ENCODE data around the gene MKKS. TPM values are rescaled to one million over a fixed set of nuclear protein-coding genes. Genes with fewer than 3 reads are reported as not detected.

Gene MKKS
- total and polyA plus RNA-seq, 9 of the 15 experiments (the other 6 are each of a cell fraction or from before 2014, with no cell fraction given), result 6.8 to 26.8 (median 12.0) TPM

GRCh38 chr20:10469599-10469998 is 35.6 kb upstream of the MKKS start (continued):
- TF ChIP-seq REST (IDR thresholded peaks at IDR 0.05; ENCODE audit: borderline replicate concordance) (peak; percentile 49; the same call in 1 of the 2 replicates), REST (CRISPR knock-in tag; IDR thresholded peaks at IDR 0.05; ENCODE audit: low read depth) (no peak), ZNF75A (CRISPR knock-in tag; IDR thresholded peaks at IDR 0.05) (no peak), ZNF175 (CRISPR knock-in tag; IDR thresholded peaks at IDR 0.05; ENCODE audit: low read depth) (no peak), JUNB (CRISPR knock-in tag; conservative IDR thresholded peaks at IDR 0.05) (no peak)
- TF ChIP-seq, protein P1, sequence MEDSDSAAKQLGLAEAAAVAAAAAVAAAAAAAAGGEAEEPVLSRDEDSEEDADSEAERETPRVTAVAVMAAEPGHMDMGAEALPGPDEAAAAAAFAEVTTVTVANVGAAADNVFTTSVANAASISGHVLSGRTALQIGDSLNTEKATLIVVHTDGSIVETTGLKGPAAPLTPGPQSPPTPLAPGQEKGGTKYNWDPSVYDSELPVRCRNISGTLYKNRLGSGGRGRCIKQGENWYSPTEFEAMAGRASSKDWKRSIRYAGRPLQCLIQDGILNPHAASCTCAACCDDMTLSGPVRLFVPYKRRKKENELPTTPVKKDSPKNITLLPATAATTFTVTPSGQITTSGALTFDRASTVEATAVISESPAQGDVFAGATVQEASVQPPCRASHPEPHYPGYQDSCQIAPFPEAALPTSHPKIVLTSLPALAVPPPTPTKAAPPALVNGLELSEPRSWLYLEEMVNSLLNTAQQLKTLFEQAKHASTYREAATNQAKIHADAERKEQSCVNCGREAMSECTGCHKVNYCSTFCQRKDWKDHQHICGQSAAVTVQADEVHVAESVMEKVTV (CRISPR knock-in tag; IDR thresholded peaks at IDR 0.05), result no peak; the same call in 1 of the 2 replicates
- TF ChIP-seq, protein P2, sequence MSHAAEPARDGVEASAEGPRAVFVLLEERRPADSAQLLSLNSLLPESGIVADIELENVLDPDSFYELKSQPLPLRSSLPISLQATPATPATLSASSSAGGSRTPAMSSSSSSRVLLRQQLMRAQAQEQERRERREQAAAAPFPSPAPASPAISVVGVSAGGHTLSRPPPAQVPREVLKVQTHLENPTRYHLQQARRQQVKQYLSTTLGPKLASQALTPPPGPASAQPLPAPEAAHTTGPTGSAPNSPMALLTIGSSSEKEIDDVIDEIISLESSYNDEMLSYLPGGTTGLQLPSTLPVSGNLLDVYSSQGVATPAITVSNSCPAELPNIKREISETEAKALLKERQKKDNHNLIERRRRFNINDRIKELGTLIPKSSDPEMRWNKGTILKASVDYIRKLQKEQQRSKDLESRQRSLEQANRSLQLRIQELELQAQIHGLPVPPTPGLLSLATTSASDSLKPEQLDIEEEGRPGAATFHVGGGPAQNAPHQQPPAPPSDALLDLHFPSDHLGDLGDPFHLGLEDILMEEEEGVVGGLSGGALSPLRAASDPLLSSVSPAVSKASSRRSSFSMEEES (CRISPR knock-in tag; IDR thresholded peaks at IDR 0.05), result no peak
